HG02678 (cell line): Measurements from ENCODE around the gene TNP2.

ENCODE experiments used
- ATAC-seq: cut with Tn5 transposase; IDR thresholded peaks from one replicate; pipeline ENCODE4 v1.9.1; 2021; ENCODE audit warnings: mild to moderate bottlenecking, moderate library complexity; ENCODE audit not compliant: unreplicated experiment

The TNP2 gene

DNA sequence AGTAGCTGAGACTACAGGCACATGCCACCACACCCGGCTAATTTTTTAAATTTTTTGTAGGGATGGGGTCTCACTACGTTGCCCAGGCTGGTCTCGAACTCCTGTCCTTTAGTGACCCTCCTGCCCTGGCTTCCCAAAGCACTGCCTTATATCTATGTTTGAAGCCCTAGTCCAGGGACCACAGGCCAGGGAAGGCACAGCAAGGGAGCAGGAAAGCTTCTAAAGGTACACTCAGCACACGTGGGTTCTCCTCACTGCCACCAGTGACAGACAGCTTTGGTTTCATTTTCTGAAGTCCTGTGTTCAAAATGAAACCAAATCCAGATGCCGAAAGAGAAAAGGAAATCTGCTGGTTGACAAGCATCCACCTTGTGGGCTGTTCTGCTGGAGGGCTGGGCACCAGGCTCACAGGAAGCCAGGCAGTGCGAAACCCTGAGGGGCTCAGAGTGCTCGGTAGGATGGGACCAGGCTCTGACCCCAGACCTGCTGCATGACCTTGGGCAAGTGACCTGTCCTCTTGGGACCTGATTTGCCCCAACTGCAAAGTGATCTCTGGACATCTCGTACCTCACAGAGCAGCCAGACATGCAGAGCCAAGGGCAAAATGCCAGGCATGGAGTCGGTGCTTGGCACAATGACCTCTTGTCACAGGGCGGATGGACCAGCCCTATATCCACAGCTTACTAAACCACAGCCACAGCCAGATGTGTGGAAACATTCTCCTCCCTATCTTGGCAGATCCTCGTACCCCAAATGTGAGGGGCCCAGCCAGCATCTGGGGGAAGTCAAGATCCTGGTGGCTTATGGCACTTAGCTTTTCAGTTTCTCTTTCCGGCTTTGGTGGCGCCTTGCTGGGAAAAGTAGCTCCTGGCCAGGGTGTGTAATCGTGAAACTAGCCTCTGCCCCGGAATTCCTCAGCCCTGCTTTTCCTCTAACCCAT lies 10.3 kb downstream of the TNP2 start:
- ATAC-seq: no peak

DNA sequence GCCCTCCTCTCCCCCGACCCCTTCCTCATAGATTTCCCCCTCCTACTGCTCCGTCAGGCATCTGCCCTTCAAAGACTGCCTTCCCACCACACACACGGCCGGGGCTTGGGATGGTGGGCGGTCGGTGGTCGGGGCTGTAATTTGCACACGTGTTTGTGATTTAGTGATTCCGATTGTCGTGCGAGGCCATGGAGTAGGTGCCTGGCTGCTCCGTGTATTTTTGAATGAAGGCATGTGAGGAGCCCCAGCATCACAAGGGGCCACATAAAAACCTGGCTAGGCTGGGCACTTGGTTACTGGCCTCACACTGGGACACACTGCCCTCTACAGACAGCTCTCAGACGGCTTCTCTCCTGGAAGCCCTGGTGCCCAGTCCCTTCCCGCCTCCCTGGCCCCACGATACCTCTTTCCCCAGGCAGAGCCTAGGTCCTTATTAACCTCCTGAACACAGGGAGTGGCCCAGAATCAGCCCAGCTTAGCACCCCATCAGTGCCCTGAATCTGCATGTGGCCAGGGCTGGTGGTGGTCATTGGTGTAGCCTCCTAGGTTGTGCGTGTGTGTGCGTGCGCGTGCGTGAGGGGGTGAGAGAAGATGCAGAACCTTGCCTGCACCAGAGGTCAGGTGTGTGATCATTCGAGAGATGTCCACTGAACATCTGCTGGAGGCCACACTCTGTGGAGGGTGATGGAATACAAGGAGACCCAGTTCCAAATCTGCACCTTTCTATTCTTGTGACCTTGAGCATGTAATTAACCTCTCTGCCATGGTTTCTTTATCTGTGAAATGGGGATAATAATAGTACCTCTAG lies 11.8 kb downstream of the TNP2 start:
- no peak for ATAC-seq

DNA sequence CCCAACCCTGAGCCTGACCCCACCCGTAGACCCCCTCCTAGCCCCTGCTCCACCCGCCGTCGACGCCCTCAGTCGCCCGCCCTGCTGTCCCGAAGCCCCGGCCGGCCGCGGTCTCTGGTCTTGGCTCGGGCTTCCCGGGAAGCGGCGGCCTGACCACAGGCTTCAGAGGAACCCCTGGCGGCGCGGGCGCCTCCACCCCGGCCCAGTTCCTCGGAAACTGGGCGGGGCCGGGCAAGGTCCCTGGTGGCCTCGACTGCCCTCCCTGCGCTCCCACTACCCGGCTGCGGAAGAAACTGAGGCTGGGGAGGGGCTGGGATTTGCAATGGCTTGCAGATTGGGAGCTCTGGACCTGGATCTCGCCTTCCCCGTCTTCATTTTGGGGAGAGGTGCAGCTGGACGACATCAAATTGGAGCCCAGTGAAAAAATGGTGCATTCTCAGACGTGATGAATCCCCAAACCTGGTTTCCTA lies 12.4 kb downstream of the TNP2 start:
- ATAC-seq: no peak

- peak; percentile 61 for ATAC-seq
These were observed 13.1 kb downstream of the TNP2 start, which contains the start of gene SOCS1 for GRCh38 chr16:11255737-11256660. Gene SOCS1 (minus strand): TSS chr16:11256204. CDS start chr16:11255478, 726 bp downstream.

DNA sequence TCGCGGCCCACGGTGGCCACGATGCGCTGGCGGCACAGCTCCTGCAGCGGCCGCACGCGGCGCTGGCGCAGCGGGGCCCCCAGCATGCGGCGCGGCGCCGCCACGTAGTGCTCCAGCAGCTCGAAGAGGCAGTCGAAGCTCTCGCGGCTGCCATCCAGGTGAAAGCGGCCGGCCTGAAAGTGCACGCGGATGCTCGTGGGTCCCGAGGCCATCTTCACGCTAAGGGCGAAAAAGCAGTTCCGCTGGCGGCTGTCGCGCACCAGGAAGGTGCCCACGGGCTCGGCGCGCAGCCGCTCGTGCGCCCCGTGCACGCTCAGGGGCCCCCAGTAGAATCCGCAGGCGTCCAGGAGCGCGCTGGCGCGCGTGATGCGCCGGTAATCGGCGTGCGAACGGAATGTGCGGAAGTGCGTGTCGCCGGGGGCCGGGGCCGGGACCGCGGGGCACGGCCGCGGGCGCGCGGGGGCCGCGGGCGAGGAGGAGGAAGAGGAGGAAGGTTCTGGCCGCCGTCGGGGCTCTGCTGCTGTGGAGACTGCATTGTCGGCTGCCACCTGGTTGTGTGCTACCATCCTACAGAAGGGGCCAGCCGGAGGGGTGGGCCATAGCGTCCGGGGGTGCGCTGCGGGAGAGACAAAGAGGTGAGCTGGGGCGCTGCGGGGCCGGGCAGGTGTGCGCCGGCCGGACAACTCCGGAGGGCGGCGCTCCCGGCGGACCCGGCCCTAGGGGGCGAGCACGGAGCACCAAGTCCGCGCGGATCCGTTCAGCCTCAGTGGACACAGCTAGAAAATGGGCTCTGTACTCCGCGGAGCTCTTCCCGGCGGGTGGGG lies 14.0 kb downstream of the TNP2 start:
- peak; percentile 1 for ATAC-seq

DNA sequence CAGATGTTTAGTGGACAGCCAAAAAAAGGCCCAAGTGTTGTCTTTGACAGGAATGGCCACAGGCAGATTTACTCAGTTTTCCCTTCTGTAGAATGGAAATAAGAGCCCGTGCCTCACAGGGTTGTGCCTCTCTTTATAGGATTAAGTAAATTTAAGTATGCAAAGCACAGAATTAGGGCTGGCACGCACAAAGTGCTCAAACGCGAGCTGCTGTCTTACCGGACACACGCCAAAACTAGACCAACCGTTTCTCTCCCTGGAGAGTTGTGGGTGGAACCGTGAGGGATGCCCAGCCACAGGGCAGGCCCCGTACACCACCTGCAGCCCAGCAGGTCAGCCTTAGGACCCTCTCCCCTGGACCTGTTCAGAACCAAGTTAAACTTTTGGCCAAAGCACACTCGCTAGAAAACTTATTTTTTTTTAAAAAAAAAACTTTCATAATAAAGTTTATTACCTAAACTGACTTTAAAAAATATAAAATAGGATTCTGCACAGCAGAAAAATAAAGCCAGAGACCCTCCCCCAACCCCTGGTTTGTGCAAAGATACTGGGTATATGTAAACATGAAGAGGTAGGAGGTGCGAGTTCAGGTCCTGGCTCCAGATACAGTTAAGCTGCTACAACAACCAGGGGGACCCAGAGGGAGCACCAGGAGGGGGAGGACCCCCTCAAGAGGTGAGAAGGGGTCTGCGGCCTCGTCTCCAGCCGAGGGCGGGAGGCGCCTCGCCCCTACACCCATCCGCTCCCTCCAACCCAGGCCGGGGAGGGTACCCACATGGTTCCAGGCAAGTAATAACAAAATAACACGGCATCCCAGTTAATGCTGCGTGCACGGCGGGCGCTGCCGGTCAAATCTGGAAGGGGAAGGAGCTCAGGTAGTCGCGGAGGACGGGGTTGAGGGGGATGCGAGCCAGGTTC lies 14.9 kb downstream of the TNP2 start:
- no peak for ATAC-seq

DNA sequence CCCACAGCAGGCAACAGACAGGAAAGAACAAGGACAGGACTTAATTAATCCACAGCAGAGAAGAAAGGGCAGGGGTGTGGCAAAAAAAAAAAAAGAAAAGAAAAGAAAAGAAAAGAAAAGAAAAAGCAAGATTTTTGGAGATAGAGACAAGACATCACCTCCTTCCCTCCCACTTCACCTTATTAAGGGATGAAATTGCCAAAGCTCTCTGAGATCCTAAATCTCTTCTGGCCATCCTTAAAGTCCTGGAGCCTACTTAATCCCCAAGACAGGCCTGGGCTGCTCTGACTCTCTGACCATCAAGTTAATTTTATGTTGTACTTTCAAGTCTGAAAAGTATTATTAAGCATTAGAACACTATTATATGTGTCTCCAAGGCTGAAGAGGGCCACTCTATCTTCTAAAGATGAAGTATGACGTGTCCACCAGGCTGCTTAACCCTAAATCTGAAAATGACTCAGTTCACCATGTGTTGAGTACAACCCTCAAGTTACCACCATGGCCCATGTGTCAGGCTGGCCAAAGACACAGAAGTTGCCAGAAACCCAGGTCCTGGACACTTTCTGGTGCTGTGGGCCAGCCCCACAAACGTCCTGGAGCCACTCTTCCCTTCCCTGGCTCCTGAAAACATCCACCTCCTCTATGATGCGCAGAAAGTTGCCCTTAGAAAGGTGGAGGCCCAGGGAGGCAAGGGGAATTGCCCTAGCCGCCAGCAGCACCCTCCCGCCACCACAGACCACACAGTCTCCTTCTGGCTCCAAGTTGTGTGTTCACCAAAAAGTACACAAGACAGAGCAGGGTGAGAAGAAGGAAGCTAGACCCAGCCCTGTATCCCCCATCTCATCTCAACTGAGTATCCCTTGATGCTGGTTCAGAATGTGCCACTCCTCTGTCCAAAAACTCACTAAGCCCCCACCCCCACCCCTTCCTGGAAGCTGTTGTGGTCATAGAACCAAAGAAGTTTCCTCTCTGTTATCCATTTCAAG lies 15.8 kb downstream of the TNP2 start:
- no peak for ATAC-seq

- no peak for ATAC-seq
These were observed 16.6 kb downstream of the TNP2 start for GRCh38 chr16:11252482-11252931.

DNA sequence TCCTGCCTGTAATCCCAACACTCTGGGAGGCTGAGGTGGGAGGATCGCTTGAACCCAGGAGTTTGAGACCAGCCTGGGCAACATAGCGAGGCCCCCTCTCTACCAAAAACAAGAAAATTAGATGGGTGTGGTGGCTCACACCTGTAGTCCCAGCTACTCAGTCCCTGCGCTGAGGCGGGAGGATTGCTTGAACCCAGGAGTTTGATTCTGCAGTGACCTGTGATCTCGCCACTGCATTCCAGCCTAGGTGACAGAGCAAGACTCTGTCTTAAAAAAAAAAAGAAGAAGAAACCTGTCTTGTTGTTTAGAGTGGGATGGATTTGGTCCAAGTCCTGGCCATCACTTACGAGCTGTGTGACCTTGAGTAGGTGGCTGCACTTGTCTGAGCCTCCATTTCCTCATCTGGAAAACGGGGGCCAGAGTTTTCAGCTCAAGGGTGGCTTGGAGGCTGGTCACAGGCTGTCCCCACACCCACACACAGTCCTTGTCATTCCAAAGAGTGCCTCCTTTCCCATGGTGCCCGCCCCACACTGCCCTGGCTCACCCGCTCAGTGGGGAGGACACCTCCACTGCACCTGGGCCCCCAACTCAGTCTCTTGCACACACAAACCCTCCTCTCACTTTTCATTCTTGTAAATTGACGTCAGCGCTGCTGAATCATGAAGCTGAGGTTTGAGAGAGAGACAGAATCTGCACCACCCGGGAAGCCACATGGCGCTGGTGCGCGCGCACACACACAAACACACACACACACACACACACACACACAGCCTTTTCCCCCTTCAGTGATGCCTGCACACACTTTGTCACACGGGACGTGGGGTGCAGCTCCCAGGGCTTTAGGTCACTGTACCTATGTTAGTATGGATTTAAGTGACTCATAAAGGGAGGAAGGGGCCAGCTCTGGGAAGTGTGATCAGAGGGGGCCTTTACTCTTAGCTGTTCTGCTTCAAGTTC lies 17.3 kb downstream of the TNP2 start:
- ATAC-seq: no peak

DNA sequence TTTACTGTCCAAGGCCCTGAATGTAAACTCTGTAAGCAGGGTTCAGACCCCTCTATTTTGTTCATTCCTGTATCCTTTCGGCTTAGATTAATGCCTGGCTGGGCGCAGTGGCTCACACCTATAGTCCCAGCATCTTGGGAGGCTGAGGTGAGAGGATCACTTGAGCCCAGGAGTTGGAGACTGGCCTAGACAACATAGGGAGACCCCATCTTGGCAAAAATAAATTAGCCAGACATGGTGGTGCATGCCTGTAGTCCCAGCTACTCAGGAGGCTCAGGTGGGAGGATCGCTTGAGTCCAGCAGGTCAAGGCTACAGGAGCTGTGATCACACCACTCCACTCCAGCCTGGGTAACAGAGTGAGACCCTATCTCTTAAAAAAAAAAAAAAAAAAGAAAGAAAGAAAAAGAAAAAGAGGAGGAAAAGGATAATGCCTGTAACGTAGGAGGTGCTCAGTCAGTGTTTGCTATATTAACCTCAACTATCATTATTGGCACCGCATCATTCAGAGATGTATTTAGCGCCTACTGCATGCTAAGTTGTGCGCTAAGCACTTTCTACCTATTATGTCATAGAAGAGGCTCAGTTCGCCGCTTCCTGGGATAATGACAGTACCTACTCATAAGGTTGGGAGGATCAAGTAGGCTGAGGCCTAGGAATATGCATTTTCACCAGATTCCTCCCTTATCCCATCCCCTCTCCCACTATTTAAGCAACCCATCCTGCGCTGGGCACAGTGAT lies 18.2 kb downstream of the TNP2 start:
- no peak for ATAC-seq

GRCh38 chr16:11250091-11250785 lies 18.9 kb downstream of the TNP2 start:
- no peak for ATAC-seq

- ATAC-seq: no peak
These were observed 19.7 kb downstream of the TNP2 start for GRCh38 chr16:11249233-11250061.

DNA sequence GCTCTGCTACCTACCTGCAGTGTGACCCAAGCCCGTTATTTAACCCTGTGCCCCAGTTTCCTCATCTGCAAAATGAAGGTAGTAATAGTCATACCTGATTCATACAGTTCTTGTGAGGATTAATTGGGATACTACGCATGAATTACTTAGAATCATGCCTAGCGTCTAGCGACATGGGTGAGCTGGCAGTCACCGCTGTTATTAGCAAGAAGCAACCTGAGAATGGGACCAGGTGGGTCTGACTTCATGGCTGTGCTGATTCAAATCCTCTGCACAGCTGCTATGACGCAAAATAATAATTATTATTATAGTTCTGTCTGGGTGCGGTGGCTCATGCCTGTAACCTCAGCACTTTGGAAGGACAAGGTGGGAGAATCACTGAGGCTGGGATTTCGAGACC lies 21.0 kb downstream of the TNP2 start:
- ATAC-seq: no peak

DNA sequence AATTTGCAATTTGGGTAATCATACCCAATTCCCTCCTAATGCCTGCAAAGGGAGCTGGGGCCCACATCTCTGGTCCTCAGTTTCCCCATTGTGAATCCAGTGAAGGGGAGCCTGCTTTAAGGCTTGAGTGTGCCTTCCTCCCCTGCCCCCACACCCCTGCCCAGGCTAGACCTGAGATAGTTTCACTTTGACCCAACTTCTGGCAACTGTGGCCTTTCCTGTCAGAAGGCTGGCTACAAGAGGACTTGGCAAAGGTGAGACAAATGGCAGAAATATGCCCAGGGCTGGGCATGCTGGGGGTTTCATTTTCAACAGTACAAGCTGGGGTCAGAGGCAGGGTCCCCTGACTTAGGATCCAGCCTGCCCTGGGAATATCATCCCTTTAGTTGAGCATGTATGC lies 23.1 kb downstream of the TNP2 start:
- no peak for ATAC-seq
